Left lung (tissue), 10 donors: ENCODE data around the gene TASP1. TPM values are rescaled to one million over a fixed set of nuclear protein-coding genes. Genes with fewer than 3 reads are reported as not detected.
A peak's percentile ranks its signal among the peaks of the same experiment; 100 is the strongest.
"Not testable (repeated sequence)": the region's sequence is repeated elsewhere in the genome, so short reads cannot be mapped to it uniquely, and the experiment has no call there.

Experiments used
- ATAC-seq: fragments of 200-7000 bp; cut with Tn5 transposase; one replicate; pipeline ENCODE4 v1.9.1; 2020; ENCODE audit warnings: moderate library complexity
- DNase-seq, 4 donors: peaks; one replicate each; pipeline ENCODE4 v3.0.0-alpha.2; 2013 to 2020
- H3K27ac ChIP-seq, 2 donors: fragments of 200-600 bp; sonication (generic) in 1 of 2; one replicate each; pipeline versions ENCODE4 v1.5.0 to v1.8.0; 2020 to 2021
- H3K27me3 ChIP-seq, 2 donors: fragments of 200-600 bp; sonication (generic) in 1 of 2; one replicate each; pipeline versions ENCODE4 v1.5.0 to v1.8.0; 2020 to 2021
- H3K36me3 ChIP-seq, 2 donors: fragments of 200-600 bp; sonication (generic) in 1 of 2; one replicate each; pipeline versions ENCODE4 v1.5.0 to v1.8.0; 2020 to 2021
- H3K4me1 ChIP-seq, 2 donors: fragments of 200-600 bp; one replicate each; pipeline ENCODE4 v1.8.0; 2021
- H3K4me3 ChIP-seq, 2 donors: fragments of 200-600 bp; sonication (generic) in 1 of 2; one replicate each; pipeline versions ENCODE4 v1.5.0 to v1.8.0; 2020 to 2021; ENCODE audit warnings: mild to moderate bottlenecking in 1 of 2
- H3K9me3 ChIP-seq, 2 donors: fragments of 200-600 bp; sonication (generic) in 1 of 2; one replicate each; pipeline versions ENCODE4 v1.5.0 to v1.8.0; 2020 to 2021
- intact Hi-C, 2 donors: fragments of 100-400 bp; cut with DNase I; formaldehyde crosslinking; loops; one replicate each; pipeline versions ENCODE4 v1.11.2 to v1.14.2; 2022
- polyA plus RNA-seq, 6 donors: library from polyadenylated mRNA; unstranded; fragments of 120-200 nt; gene quantifications; one replicate each; pipeline ENCODE4 v1.2.1, GENCODE V29; 2013; ENCODE audit not compliant: insufficient read length in 6 of 6
- total RNA-seq, 2 donors: library from RNA; stranded (reverse); fragmentation: NEBNext Ultra II Directional; extraction: Animal tissue kit (Norgen Biotek cat#: 25700); gene quantifications; one replicate each; pipeline ENCODE4 v1.2.1, GENCODE V29; 2021
- TF ChIP-seq, protein P1 (sequence below), 2 donors: fragments of 200-600 bp; sonication (generic) in 1 of 2; IDR thresholded peaks; one replicate each; pipeline versions ENCODE4 v1.5.0 to v1.8.0; 2021; ENCODE audit warnings: antibody characterized with exemption in 2 of 2
- donor health status: DM: no; HTN: yes; CAD: no.
- donor health status: DM: no; HTN: no; CAD: no.

TASP1 gene
- total and polyA plus RNA-seq, 8 donors: 12.9 to 19.9 (median 17.3) TPM

DNA sequence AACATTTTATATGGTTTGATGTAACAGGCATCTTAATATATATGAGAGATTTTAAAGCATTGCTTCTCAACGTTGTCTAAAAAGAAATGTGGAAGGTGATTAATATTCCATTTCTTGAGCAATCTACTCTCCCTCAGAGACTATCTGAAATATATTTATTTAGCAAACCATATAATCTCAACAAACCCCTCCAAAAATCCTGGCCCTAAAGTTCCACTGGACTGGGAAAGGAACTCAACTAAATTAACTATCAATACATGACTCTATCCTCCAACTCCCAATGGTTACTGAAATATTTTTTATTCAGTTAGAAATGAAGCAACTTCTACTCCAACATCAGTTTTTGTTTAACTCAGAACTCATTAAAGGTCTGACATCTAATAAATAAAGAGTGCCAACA, 6.3 kb downstream of the TASP1 start:
- Histone ChIP-seq H3K4me1 (peaks cover 0 to 1% of the 10 kb centered on the region in 2 donors), H3K27me3 (no peaks in the 10 kb centered on the region), H3K9me3 (no peaks in the 10 kb centered on the region), H3K36me3 (peaks cover 0 to 10% of the 10 kb centered on the region in 2 donors), H3K27ac (no peak overlapping the region), H3K4me3 (no peak overlapping the region)
- intact Hi-C loops: no loop called here
- TF ChIP-seq, protein P1, sequence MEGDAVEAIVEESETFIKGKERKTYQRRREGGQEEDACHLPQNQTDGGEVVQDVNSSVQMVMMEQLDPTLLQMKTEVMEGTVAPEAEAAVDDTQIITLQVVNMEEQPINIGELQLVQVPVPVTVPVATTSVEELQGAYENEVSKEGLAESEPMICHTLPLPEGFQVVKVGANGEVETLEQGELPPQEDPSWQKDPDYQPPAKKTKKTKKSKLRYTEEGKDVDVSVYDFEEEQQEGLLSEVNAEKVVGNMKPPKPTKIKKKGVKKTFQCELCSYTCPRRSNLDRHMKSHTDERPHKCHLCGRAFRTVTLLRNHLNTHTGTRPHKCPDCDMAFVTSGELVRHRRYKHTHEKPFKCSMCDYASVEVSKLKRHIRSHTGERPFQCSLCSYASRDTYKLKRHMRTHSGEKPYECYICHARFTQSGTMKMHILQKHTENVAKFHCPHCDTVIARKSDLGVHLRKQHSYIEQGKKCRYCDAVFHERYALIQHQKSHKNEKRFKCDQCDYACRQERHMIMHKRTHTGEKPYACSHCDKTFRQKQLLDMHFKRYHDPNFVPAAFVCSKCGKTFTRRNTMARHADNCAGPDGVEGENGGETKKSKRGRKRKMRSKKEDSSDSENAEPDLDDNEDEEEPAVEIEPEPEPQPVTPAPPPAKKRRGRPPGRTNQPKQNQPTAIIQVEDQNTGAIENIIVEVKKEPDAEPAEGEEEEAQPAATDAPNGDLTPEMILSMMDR (IDR thresholded peaks at IDR 0.05): no peak
- no peak for DNase-seq
- no peak for ATAC-seq

DNA sequence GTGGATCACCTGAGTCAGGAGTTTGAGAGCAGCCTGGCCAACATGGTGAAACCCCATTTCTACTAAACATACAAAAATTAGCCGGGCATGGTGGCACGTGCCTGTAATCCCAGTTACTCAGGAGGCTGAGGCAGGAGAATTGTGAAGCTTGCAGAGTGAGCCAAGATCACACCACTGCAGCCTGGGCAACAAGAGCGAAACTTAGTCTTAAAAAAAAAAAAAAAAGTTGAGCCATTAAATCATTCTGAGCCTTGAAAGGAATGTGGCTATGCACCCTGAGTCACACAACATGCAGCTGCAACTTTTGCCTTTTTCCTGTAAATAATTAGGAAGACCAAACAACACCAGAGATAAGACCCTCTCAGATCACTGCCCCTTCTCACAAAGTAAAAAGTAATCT, 11.2 kb downstream of the TASP1 start:
- DNase-seq, H3K27me3 ChIP-seq, H3K27ac ChIP-seq, H3K4me1 ChIP-seq, H3K4me3 ChIP-seq, H3K9me3 ChIP-seq, intact Hi-C loops, ATAC-seq: not testable (repeated sequence)
- H3K36me3 ChIP-seq: peaks cover 0 to 10% of the 10 kb centered on the region in 2 donors

DNA sequence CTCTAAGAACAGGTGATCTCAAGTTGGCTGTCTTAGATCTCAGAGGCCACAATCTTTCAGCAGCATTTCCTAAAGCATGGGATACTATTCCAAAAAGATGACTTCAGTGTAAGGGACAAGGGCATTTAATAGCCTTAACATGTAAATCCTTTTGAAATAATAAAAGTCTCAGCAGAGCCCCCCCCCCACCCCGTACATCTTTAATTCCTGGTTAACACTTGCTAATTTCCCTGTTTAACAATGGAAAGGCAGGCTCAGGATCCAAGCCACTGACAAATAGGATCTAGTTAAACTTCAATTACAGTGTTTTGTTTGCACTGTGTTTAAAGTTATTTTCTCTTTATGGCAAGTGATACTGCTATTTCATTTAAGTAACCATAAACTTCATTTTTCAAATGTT, 12.0 kb downstream of the TASP1 start:
- ATAC-seq: no peak
- intact Hi-C loops: no loop called here

DNA sequence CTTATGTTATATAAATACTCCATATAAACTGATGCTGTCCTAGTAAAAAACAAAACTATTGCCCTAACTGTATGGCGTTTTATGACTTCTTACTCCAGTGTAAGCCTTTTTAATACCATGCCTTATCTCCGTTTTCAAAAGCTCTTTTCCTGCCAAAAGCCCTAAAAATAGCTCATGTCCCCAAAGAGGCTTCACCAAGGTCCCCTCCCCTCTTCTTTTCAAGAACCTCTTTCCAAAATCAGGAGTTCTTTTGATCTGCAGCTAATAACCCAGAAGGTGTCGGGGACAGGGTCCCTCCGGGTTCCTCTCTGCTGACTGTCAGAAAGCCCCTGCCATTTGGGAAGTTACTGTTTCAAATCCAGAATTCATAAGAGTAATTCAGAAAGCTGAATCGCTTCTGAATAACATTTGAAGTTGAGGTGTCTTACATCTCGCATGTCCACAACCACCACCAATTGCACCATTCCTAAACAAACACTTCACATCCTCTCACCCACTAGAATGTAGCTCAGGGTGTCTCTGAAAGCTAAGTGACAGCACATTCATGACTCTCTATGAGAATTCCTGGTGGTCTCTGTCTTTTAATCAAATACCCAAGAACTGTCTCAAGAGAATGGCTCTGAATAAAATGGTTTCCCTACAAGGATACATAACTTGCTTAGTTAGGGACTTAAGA, 13.3 kb downstream of the TASP1 start:
- Histone ChIP-seq H3K27me3 (no peaks in the 10 kb centered on the region), H3K4me1 (no peaks in the 10 kb centered on the region), H3K4me3 (no peak overlapping the region), H3K9me3 (no peaks in the 10 kb centered on the region), H3K36me3 (peaks cover 0 to 10% of the 10 kb centered on the region in 2 donors), H3K27ac (peak overlapping the region in 1 of 2 donors; percentile 68)
- TF ChIP-seq, protein P1 (IDR thresholded peaks at IDR 0.05): no peak
- DNase-seq: no peak
- intact Hi-C loops: no loop called here
- peak; percentile 82 for ATAC-seq

More for the DNA sequence above, 12.0 kb downstream of the TASP1 start:
- no peak for DNase-seq
- no peaks in the 10 kb centered on the region for H3K4me1 ChIP-seq
- no peak overlapping the region for H3K4me3 ChIP-seq
- no peaks in the 10 kb centered on the region for H3K9me3 ChIP-seq
- no peak overlapping the region for H3K27ac ChIP-seq
- H3K36me3 ChIP-seq: peaks cover 0 to 10% of the 10 kb centered on the region in 2 donors
- TF ChIP-seq, protein P1 (IDR thresholded peaks at IDR 0.05): no peak
- no peaks in the 10 kb centered on the region for H3K27me3 ChIP-seq

DNA sequence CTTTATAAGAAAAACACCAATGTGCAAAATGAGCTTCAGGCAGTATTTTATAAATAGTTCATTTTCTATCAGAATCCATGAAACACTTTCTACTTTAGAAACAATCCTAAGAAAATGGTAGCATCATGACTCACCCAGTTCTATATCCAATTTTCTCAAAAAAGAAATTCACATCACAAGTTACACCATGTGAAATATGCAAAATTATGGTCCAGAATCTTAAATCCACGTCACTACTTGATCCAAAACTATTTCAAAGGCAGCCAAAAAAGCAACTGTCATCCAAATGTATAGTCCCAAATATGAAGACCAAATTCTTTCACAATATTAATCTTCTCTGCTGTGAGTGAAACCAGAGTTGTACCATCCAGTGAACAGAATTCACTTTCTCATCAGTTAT, 19.3 kb downstream of the TASP1 start:
- H3K36me3 ChIP-seq, H3K4me3 ChIP-seq, H3K27ac ChIP-seq, ATAC-seq, H3K27me3 ChIP-seq, intact Hi-C loops, H3K4me1 ChIP-seq, H3K9me3 ChIP-seq: not testable (repeated sequence)
- peak in 1 of 4 donors; percentile 19 for DNase-seq

DNA sequence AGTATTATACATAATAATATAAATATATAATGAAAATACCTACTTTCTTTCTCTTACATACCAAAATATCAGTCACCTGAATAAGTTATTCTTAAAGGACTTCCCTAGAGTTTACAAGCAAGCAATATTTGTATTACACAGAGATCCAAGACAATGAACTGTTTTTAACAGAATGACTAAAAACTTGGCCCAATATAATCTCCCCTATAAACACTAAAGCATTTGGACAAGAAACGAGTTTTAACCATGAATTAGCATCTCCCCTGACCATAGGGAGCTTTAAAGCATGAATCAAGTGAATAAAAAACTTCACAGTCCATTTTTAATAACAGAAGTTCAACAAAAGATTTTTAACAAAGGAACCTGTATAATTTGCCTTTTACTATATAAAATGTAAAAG, 20.3 kb downstream of the TASP1 start:
- H3K4me1 ChIP-seq, H3K9me3 ChIP-seq, intact Hi-C loops, ATAC-seq, H3K4me3 ChIP-seq, DNase-seq, H3K27me3 ChIP-seq, H3K36me3 ChIP-seq: not testable (repeated sequence)
- H3K27ac ChIP-seq: peak overlapping the region in 1 of 2 donors; percentile 15

DNA sequence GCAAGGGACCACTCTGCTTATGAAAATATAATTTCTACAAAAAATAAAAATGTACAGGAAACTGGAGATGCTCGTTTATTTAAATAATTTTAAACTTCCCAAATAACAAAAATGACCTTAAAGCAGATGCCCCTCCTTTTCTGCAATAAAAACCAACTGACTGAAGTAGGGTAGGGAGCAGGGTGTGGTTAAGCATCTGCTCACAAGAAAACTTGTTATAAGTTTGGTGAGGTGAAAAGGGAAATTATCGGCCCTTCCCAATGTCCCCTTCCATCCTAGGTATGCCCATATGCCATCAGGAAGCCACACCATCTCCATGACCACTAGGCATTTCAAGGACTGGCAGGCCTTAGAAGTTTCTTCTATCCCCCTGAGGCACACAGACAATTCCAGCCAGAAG, 21.1 kb downstream of the TASP1 start:
- ATAC-seq, H3K4me1 ChIP-seq, H3K27me3 ChIP-seq, H3K36me3 ChIP-seq, H3K9me3 ChIP-seq, H3K4me3 ChIP-seq, DNase-seq, intact Hi-C loops: not testable (repeated sequence)
- H3K27ac ChIP-seq: peak overlapping the region in 1 of 2 donors; percentile 15

DNA sequence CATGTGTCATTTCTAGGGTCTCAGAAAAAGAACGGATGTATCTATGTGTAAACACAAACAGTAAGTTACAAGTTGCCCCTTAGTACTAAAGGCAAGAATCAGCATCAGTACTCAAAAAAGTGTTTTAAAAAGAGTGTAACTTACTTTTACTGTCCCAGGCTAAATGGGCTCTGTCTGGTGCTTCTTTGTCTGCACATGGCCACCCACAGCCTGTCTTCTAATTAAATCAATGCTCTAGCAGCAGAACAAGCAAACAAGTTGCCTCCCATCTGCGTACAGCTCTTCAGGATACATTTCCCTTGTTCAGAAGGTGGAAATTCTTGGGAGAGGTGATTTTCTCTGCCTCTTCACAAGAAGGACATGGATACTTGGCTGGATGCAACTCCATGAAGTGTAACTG, 22.0 kb downstream of the TASP1 start:
- H3K36me3 ChIP-seq, H3K9me3 ChIP-seq, intact Hi-C loops, ATAC-seq, H3K4me1 ChIP-seq, H3K27ac ChIP-seq, DNase-seq, H3K4me3 ChIP-seq, H3K27me3 ChIP-seq: not testable (repeated sequence)
